Right lobe of liver (tissue), 6 donors: ENCODE measurements around the gene NANS. TPM values are rescaled to one million over a fixed set of nuclear protein-coding genes. Genes with fewer than 3 reads are reported as not detected.
A peak's percentile ranks its signal among the peaks of the same experiment; 100 is the strongest.
"Not testable (repeated sequence)": the region's sequence is repeated elsewhere in the genome, so short reads cannot be mapped to it uniquely, and the experiment has no call there.

Experiments
- ATAC-seq, 4 donors: fragments of 200-7000 bp; cut with Tn5 transposase; one replicate each; pipeline ENCODE4 v1.9.1; 2020; ENCODE audit warnings: mild to moderate bottlenecking in 4 of 4, moderate library complexity in 4 of 4
- DNase-seq, 3 donors: peaks; one replicate each; pipeline ENCODE4 v3.0.0-alpha.2; 2020
- H3K27ac ChIP-seq, 3 donors: fragments of 200-600 bp; one replicate each; pipeline ENCODE4 v1.8.0; 2022
- H3K27me3 ChIP-seq, 2 donors: fragments of 200-600 bp; one replicate each; pipeline ENCODE4 v1.8.0; 2022
- H3K36me3 ChIP-seq, 4 donors: fragments of 200-600 bp; sonication (generic) in 1 of 4; one replicate each; pipeline versions ENCODE4 v1.5.1 to v1.8.0; 2017 to 2022; ENCODE audit warnings: control low read depth in 1 of 4
- H3K4me1 ChIP-seq, 4 donors: fragments of 200-600 bp; sonication (generic) in 1 of 4; one replicate each; pipeline versions ENCODE4 v1.5.1 to v1.8.0; 2017 to 2022; ENCODE audit warnings: control low read depth in 1 of 4
- H3K4me3 ChIP-seq, 3 donors: fragments of 200-600 bp; one replicate each; pipeline ENCODE4 v1.8.0; 2022
- H3K9me3 ChIP-seq, 4 donors: fragments of 200-600 bp; sonication (generic) in 1 of 4; one replicate each; pipeline versions ENCODE4 v1.5.1 to v1.8.0; 2017 to 2022; ENCODE audit warnings: control low read depth in 1 of 4
- CTCF ChIP-seq, 4 donors: fragments of 200-600 bp in 3 of 4; fragments of 450-650 bp in 1 of 4; IDR thresholded peaks; one replicate each; pipeline versions ENCODE4 v1.5.1 to v1.8.0; 2016 to 2022; ENCODE audit warnings: antibody characterized with exemption in 4 of 4, mild to moderate bottlenecking in 2 of 4
- POLR2A ChIP-seq: fragments of 450-650 bp; IDR thresholded peaks from one replicate; pipeline ENCODE4 v1.6.1; 2017; ENCODE audit warnings: antibody characterized with exemption, mild to moderate bottlenecking
- WGBS: methylation state at CpG from one replicate; pipeline ENCODE4 v1.1.6; 2018; ENCODE audit warnings: low coverage, low lambda C conversion rate; ENCODE audit not compliant: insufficient coverage; ENCODE audit errors: missing lambda C conversion rate; 5-methylcytosine and 5-hydroxymethylcytosine counted together
- intact Hi-C, 2 donors: fragments of 100-400 bp; cut with DNase I; formaldehyde crosslinking; loops; one replicate each; pipeline versions ENCODE4 v1.11.2 to v1.14.1; 2022
- total RNA-seq, 6 experiments: library from RNA; depleted of rRNA in 2 of 6; stranded (reverse); fragments of >200 nt in 2 of 6; fragmentation: NEBNext Ultra II Directional in 3 of 6; extraction: Animal tissue kit (Norgen Biotek cat#: 25700) in 3 of 6; gene quantifications; one replicate each; pipeline versions ENCODE4 v1.1.0 to v1.2.4, GENCODE V29; 2016 to 2023
- donor health status: DM: no; HTN: yes; CAD: no.
- donor health status: DM: no; HTN: no; CAD: no.
- donor health status: DM: no; HTN: no; CAD: no.
- donor health status: DM: no; HTN: yes; CAD: no.
- donor health status: DM: no; HTN: yes; CAD: no.

NANS gene
- total RNA-seq, 6 experiments from 2014 or later: 16.4 to 43.2 (median 30.2) TPM

DNA sequence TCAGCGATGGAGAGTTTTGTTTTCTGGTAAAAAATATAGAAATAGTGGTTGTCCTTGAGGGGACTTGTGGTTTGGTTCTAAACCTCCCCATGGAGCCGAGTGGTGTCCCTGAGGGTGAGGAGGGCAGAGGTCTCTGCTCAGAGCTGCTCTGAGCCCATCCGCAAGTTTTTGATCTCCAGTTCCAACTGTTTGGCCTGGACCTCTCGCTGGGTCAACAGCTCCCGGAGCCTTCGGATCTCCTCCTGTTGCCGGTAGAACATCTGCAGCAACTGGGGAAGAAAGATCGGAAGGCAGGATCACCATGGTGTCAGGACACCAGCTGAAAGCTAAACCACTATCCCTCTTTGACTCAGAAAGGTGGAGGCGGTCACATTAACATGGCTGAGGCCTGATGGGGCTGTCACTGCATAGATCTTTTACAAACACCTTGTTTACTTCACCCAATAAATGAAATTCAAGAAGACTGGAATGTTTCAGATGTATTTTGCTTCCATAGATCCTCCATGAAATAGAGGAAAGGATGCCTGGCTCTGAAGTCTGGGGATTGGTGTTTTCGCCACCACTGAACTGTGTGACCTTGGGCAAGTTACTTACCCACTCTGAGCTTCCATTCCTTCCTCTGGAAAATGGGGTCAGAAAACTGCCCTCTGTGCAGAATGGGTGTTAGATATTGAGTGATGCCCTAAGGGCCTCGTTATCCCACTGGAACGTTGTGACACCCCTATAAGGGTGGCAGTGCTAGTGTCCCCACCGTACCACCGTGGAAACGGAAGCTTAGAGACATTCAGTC is 68.3 kb downstream of the NANS start:
- Histone ChIP-seq H3K36me3 (no peaks in the 10 kb centered on the region), H3K4me3 (no peak overlapping the region), H3K27ac (no peak overlapping the region), H3K27me3 (no peaks in the 10 kb centered on the region), H3K9me3 (no peaks in the 10 kb centered on the region), H3K4me1 (peaks cover 0 to 3% (median 0%) of the 10 kb centered on the region in 4 donors)
- no peak for DNase-seq
- intact Hi-C loops: loop anchor here in 1 of 2 donors (10.0 kb wide), 1 partner anchor 70 kb away; the partner anchor contains the start of gene CORO2A
- 94% methylated on average over 2 of the region's 15 CpGs for WGBS
- TF ChIP-seq POLR2A: no peak
- no peak for TF ChIP-seq CTCF (IDR thresholded peaks at IDR 0.05)
- ATAC-seq: no peak

GRCh38 chr9:98127226-98127625 is 70.7 kb downstream of the NANS start:
- ATAC-seq (no peak), DNase-seq (no peak)
- Histone ChIP-seq H3K9me3 (no peaks in the 10 kb centered on the region), H3K36me3 (no peaks in the 10 kb centered on the region), H3K4me3 (no peak overlapping the region), H3K27me3 (no peaks in the 10 kb centered on the region), H3K4me1 (no peaks in the 10 kb centered on the region), H3K27ac (no peak overlapping the region)
- intact Hi-C loops: loop anchor here in 1 of 2 donors (10.0 kb wide), 1 partner anchor 68 kb away; the partner anchor contains the start of gene CORO2A
- TF ChIP-seq CTCF (IDR thresholded peaks at IDR 0.05): no peak
- TF ChIP-seq POLR2A: no peak
- 96% methylated on average over 4 of the region's 8 CpGs for whole genome bisulfite sequencing

DNA sequence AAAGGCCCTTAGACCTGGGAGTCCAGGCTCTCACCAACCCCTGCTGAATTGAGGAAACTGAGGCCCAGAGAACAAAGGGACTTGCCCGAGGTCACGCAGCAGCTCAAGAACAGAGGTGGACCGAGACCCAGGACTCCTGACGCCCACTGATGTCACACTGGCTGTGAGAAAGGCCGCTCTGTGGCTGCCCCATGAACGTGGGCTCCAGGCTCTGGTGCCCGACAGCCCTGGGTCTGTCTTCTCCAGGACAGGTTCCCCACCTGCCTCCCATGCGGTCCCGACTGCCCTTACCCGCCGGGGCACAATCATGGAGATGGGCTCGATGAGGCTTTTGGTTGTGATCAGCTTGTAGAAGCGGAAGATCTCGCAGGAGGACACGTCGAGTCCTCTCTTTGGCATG is 71.8 kb downstream of the NANS start:
- no CpG with 5 or more reads among the region's 16 CpGs for WGBS

GRCh38 chr9:98129451-98129881 is 72.9 kb downstream of the NANS start:
- no peak for DNase-seq
- ATAC-seq: peak; percentile 60 to 86 (median 70)
- H3K9me3 ChIP-seq: no peaks in the 10 kb centered on the region
- 56% methylated on average over 5 of the region's 10 CpGs for WGBS
- H3K27me3 ChIP-seq: no peaks in the 10 kb centered on the region
- no peaks in the 10 kb centered on the region for H3K4me1 ChIP-seq
- intact Hi-C loops: loop anchor here in 1 of 2 donors (10.0 kb wide), 1 partner anchor 65 kb away; the partner anchor contains the start of gene CORO2A
- no peaks in the 10 kb centered on the region for H3K36me3 ChIP-seq
- no peak overlapping the region for H3K4me3 ChIP-seq
- H3K27ac ChIP-seq: no peak overlapping the region
- TF ChIP-seq POLR2A (no peak), CTCF (IDR thresholded peaks at IDR 0.05) (no peak)

More for the DNA sequence above, 71.8 kb downstream of the NANS start:
- no peak for ATAC-seq
- H3K27me3 ChIP-seq: no peaks in the 10 kb centered on the region
- H3K27ac ChIP-seq: no peak overlapping the region
- no peak for TF ChIP-seq CTCF (IDR thresholded peaks at IDR 0.05)
- TF ChIP-seq POLR2A: no peak
- no peaks in the 10 kb centered on the region for H3K4me1 ChIP-seq
- no peak for DNase-seq
- intact Hi-C loops: loop anchor here in 1 of 2 donors (10.0 kb wide), 1 partner anchor 66 kb away; the partner anchor contains the start of gene CORO2A
- H3K9me3 ChIP-seq: no peaks in the 10 kb centered on the region
- no peaks in the 10 kb centered on the region for H3K36me3 ChIP-seq
- H3K4me3 ChIP-seq: no peak overlapping the region

DNA sequence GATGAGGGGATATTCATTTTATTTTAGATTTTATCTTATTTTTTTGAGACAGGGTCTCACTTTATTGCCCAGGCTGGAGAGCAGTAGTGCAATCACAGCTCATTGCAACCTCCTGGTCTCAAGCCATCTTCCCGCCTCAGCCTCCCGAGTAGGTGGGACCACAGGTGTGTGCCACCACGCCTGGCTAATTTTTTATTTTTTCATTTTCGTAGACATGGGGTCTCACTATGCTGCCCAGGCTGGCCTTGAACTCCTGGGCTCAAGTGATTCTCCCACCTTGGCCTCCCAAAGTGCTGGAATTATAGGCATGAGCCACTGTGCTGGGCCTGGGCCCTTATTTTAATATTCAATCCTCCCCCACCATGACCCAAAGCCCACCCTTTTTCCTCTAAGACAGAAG is 73.5 kb downstream of the NANS start:
- not testable (repeated sequence) for DNase-seq, H3K9me3 ChIP-seq, H3K27me3 ChIP-seq, ATAC-seq, H3K36me3 ChIP-seq, H3K4me3 ChIP-seq, H3K27ac ChIP-seq, H3K4me1 ChIP-seq
- intact Hi-C loops: loop anchor here in 1 of 2 donors (10.0 kb wide), 1 partner anchor 55 kb away; no protein-coding TSS in a partner anchor
- 93% methylated on average over 2 of the region's 4 CpGs for WGBS
